ENCODE measurements around the gene LRRC8D. TPM values are rescaled to one million over a fixed set of nuclear protein-coding genes. Genes with fewer than 3 reads are reported as not detected.

LRRC8D gene
- total RNA-seq, 1 donor from 2014 or later: 33.9 TPM

DNA sequence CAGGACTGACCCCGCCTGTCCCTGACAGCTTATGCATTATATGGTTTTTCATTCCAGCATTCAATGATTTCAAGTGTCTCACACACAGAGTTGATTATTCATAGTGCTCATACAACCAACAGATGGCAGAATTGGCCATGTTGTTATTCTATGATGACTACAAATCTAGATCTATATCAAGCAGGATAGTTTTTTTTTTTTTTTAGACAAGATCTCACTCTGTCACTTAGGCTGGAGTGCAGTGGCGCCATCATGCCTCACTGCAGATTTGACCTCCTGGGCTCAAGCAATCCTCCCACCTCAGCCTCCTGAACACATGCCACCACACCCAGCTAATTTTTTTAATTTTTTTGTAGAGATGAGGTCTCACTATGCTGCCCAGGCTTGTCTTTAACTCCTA is 40.1 kb upstream of the LRRC8D start:
- Mint-ChIP-seq H3K4me1 (ENCODE audit: unreplicated experiment) (no peaks in the 10 kb centered on the region), H3K4me3 (ENCODE audit: unreplicated experiment) (no peak overlapping the region), H3K27ac (ENCODE audit: unreplicated experiment) (no peak overlapping the region), H3K36me3 (ENCODE audit: low read depth, unreplicated experiment) (no peaks in the 10 kb centered on the region), H3K27me3 (ENCODE audit: unreplicated experiment) (no peaks in the 10 kb centered on the region), H3K9me3 (ENCODE audit: unreplicated experiment) (no peaks in the 10 kb centered on the region)
- TF ChIP-seq, protein P1, sequence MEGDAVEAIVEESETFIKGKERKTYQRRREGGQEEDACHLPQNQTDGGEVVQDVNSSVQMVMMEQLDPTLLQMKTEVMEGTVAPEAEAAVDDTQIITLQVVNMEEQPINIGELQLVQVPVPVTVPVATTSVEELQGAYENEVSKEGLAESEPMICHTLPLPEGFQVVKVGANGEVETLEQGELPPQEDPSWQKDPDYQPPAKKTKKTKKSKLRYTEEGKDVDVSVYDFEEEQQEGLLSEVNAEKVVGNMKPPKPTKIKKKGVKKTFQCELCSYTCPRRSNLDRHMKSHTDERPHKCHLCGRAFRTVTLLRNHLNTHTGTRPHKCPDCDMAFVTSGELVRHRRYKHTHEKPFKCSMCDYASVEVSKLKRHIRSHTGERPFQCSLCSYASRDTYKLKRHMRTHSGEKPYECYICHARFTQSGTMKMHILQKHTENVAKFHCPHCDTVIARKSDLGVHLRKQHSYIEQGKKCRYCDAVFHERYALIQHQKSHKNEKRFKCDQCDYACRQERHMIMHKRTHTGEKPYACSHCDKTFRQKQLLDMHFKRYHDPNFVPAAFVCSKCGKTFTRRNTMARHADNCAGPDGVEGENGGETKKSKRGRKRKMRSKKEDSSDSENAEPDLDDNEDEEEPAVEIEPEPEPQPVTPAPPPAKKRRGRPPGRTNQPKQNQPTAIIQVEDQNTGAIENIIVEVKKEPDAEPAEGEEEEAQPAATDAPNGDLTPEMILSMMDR (IDR thresholded peaks at IDR 0.05; ENCODE audit: unreplicated experiment): no peak
- DNase-seq (ENCODE audit: low spot score): no peak

DNA sequence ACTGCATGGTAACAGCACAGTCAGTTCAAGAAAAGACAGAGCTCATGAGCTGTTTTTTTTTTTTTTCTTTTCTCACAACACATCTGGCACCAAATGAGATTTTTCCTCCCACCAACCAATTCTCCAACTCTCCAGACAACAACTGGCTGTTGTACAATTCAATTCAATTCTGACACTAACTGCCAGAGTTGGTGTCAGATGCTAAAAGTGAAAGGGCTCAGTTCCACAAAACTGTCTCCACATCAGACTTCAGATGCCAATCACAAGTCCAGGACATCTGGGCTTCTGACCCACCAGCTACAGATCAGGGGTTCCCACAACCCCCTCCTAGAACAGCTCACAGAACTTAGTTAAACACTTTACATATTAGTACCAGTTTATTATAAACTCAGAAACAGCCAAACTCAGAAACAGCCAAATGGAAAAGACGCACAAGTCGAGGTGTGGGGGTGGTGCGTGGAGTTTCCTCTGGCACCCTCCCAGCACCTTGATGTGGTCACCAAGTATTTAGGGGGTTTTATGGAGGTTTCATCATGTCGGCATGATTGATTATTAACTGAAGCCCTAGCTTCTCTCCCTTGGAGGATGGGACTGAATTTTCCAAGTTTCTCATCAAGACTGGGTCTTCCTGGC is 39.2 kb upstream of the LRRC8D start:
- Mint-ChIP-seq H3K27me3 (ENCODE audit: unreplicated experiment) (no peaks in the 10 kb centered on the region), H3K9me3 (ENCODE audit: unreplicated experiment) (no peaks in the 10 kb centered on the region), H3K4me1 (ENCODE audit: unreplicated experiment) (no peaks in the 10 kb centered on the region), H3K4me3 (ENCODE audit: unreplicated experiment) (no peak overlapping the region), H3K27ac (ENCODE audit: unreplicated experiment) (no peak overlapping the region), H3K36me3 (ENCODE audit: low read depth, unreplicated experiment) (no peaks in the 10 kb centered on the region)
- TF ChIP-seq, protein P1 (IDR thresholded peaks at IDR 0.05; ENCODE audit: unreplicated experiment): no peak
- DNase-seq (ENCODE audit: low spot score): no peak

DNA sequence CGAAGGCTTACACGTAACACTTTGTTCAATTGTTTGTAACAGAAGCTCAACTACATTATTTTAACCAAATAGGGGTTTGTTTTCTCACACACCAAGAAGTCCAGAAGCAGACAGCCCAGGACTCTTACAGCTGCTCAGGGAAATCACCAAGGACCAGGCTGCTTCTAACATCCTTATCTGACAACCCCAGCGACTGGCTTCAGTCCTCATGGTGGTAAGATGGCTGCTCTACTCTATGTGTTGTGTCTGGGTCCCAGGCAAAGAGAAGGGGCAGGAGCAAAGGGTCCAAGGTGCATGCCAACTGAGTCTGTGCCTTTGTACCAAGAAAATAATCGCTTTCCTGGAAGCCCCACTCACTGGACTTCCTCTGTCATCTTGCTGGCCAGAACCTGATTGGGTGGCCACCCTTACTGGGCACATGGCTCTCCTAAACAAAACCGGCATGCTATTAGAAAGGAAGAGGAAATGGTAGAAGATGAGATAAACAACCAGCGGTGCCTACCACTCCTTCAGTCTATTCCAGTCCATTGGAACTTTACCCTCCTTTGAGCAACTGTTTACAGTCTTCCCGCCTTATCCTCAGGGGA is 34.1 kb upstream of the LRRC8D start:
- no peaks in the 10 kb centered on the region for H3K9me3 Mint-ChIP-seq (ENCODE audit: unreplicated experiment)
- no peaks in the 10 kb centered on the region for H3K27me3 Mint-ChIP-seq (ENCODE audit: unreplicated experiment)
- H3K27ac Mint-ChIP-seq (ENCODE audit: unreplicated experiment): no peak overlapping the region
- TF ChIP-seq, protein P1 (IDR thresholded peaks at IDR 0.05; ENCODE audit: unreplicated experiment): no peak
- no peaks in the 10 kb centered on the region for H3K36me3 Mint-ChIP-seq (ENCODE audit: low read depth, unreplicated experiment)
- H3K4me3 Mint-ChIP-seq (ENCODE audit: unreplicated experiment): no peak overlapping the region
- H3K4me1 Mint-ChIP-seq (ENCODE audit: unreplicated experiment): no peaks in the 10 kb centered on the region
- no peak for DNase-seq (ENCODE audit: low spot score)

DNA sequence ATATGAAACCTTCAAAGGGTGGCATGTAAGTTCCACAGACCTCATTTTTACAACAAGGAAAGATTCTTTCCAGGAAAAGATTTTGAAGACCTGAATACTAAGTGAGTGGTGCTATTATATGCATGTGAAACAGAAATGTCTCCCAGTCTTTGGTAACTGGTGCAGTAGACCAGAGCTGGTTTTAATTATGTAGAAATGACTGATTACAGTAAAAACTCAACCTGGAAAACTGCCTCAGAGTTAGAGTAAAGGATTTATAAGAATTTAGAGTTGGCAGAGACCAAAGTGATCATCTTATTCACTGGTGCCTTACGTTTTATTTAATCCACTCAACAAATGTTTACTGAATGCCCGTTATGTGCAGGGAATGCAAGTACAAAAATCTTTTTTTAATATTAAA is 30.2 kb upstream of the LRRC8D start:
- TF ChIP-seq, protein P1 (IDR thresholded peaks at IDR 0.05; ENCODE audit: unreplicated experiment): no peak
- H3K27ac Mint-ChIP-seq (ENCODE audit: unreplicated experiment): no peak overlapping the region
- H3K27me3 Mint-ChIP-seq (ENCODE audit: unreplicated experiment): no peaks in the 10 kb centered on the region
- no peaks in the 10 kb centered on the region for H3K9me3 Mint-ChIP-seq (ENCODE audit: unreplicated experiment)
- DNase-seq (ENCODE audit: low spot score): no peak
- H3K36me3 Mint-ChIP-seq (ENCODE audit: low read depth, unreplicated experiment): no peaks in the 10 kb centered on the region
- H3K4me1 Mint-ChIP-seq (ENCODE audit: unreplicated experiment): no peaks in the 10 kb centered on the region
- H3K4me3 Mint-ChIP-seq (ENCODE audit: unreplicated experiment): no peak overlapping the region

DNA sequence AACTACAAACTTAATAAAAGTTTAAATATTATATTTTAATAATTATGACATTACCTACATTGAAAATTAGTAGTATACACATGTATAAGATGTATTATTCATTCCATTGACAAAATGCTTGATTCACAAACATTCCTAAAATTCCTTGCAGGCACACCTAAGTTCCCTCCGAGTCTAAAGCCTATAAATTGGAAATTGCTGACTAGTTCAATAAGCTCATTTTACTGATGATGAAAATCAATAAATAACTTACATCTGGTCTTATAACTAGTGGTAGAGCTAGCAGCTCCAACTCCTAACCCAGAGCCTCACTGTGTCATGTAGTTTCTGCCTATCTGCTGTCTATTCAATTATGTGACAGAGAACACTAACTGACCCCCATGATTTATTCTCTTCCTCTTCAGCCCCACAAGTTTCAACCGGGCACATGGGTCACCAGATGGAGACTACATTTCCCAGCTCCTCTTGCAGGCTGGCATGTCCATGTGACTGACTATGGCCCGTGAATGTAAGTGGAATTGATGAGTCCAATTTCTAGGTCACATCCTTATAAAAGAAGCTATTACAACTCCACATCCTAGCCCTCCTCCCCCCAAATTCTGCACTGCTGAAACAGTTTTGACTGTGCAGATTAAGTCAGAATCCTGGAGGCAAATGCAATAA is 29.6 kb upstream of the LRRC8D start:
- Mint-ChIP-seq H3K4me1 (ENCODE audit: unreplicated experiment) (no peaks in the 10 kb centered on the region), H3K27ac (ENCODE audit: unreplicated experiment) (no peak overlapping the region), H3K9me3 (ENCODE audit: unreplicated experiment) (no peaks in the 10 kb centered on the region), H3K36me3 (ENCODE audit: low read depth, unreplicated experiment) (no peaks in the 10 kb centered on the region), H3K4me3 (ENCODE audit: unreplicated experiment) (no peak overlapping the region), H3K27me3 (ENCODE audit: unreplicated experiment) (no peaks in the 10 kb centered on the region)
- DNase-seq (ENCODE audit: low spot score): no peak
- TF ChIP-seq, protein P1 (IDR thresholded peaks at IDR 0.05; ENCODE audit: unreplicated experiment): no peak

Measured in endothelial cell (in vitro differentiated cells).